Mucosa of stomach (tissue), 1 donor: ENCODE results near the gene AQP12A.
"Not testable (repeated sequence)": the region's sequence is repeated elsewhere in the genome, so short reads cannot be mapped to it uniquely, and the experiment has no call there.

Source experiments
- H3K27me3 ChIP-seq: one replicate; pipeline ENCODE4 v1.7.0; 2013; ENCODE audit warnings: mild to moderate bottlenecking, low read length; ENCODE audit not compliant: control insufficient read depth, insufficient read depth
- H3K36me3 ChIP-seq: one replicate; pipeline ENCODE4 v1.7.0; 2013; ENCODE audit warnings: low read length; ENCODE audit not compliant: control insufficient read depth, insufficient read depth
- H3K4me1 ChIP-seq: one replicate; pipeline ENCODE4 v1.7.0; 2013; ENCODE audit warnings: mild to moderate bottlenecking, low read length; ENCODE audit not compliant: control insufficient read depth, insufficient read depth
- H3K4me3 ChIP-seq: one replicate; pipeline ENCODE4 v1.7.0; 2013; ENCODE audit warnings: low read length
- H3K9ac ChIP-seq: one replicate; pipeline ENCODE4 v1.7.0; 2013; ENCODE audit warnings: mild to moderate bottlenecking, low read length, moderate library complexity
- H3K9me3 ChIP-seq: one replicate; pipeline ENCODE4 v1.7.0; 2013; ENCODE audit warnings: mild to moderate bottlenecking, low read length, moderate library complexity; ENCODE audit not compliant: control insufficient read depth
- donor health status: Pancreatic carcinoma.

The AQP12A gene

GRCh38 chr2:240691631-240692420, at the start of gene AQP12A:
Gene AQP12A, plus strand, starts transcription at chr2:240691866. Its CDS starts 48 bp downstream, at chr2:240691914.
- not testable (repeated sequence) for H3K36me3 ChIP-seq, H3K4me1 ChIP-seq, H3K4me3 ChIP-seq, H3K9me3 ChIP-seq, H3K27me3 ChIP-seq, H3K9ac ChIP-seq

- Histone ChIP-seq H3K4me1 (no peaks in the 10 kb centered on the region), H3K36me3 (no peaks in the 10 kb centered on the region), H3K4me3 (no peak overlapping the region), H3K9me3 (no peaks in the 10 kb centered on the region), H3K9ac (no peak overlapping the region), H3K27me3 (peaks cover 5% of the 10 kb centered on the region)
These were observed 49.4 kb upstream of the AQP12A start for GRCh38 chr2:240642061-240642805.

- H3K27me3 ChIP-seq, result peaks cover 10% of the 10 kb centered on the region
- H3K9me3 ChIP-seq, result no peaks in the 10 kb centered on the region
- H3K4me1 ChIP-seq, result no peaks in the 10 kb centered on the region
- H3K4me3 ChIP-seq, result no peak overlapping the region
- H3K36me3 ChIP-seq, result no peaks in the 10 kb centered on the region
- no peak overlapping the region for H3K9ac ChIP-seq
These were observed 48.9 kb upstream of the AQP12A start for GRCh38 chr2:240642806-240643092.

- H3K4me3 ChIP-seq, result no peak overlapping the region
- no peaks in the 10 kb centered on the region for H3K4me1 ChIP-seq
- H3K9me3 ChIP-seq, result no peaks in the 10 kb centered on the region
- H3K27me3 ChIP-seq, result peaks cover 11% of the 10 kb centered on the region
- no peak overlapping the region for H3K9ac ChIP-seq
- no peaks in the 10 kb centered on the region for H3K36me3 ChIP-seq
These were observed 48.4 kb upstream of the AQP12A start for GRCh38 chr2:240643093-240643810.

GRCh38 chr2:240643811-240644150, 47.9 kb upstream of the AQP12A start:
- no peak overlapping the region for H3K4me3 ChIP-seq
- H3K4me1 ChIP-seq, result no peaks in the 10 kb centered on the region
- no peak overlapping the region for H3K9ac ChIP-seq
- no peaks in the 10 kb centered on the region for H3K9me3 ChIP-seq
- H3K36me3 ChIP-seq, result no peaks in the 10 kb centered on the region
- peaks cover 16% of the 10 kb centered on the region for H3K27me3 ChIP-seq

GRCh38 chr2:240644171-240644651, 47.5 kb upstream of the AQP12A start:
- Histone ChIP-seq H3K27me3 (peaks cover 20% of the 10 kb centered on the region), H3K4me1 (no peaks in the 10 kb centered on the region), H3K4me3 (no peak overlapping the region), H3K36me3 (no peaks in the 10 kb centered on the region), H3K9me3 (no peaks in the 10 kb centered on the region), H3K9ac (no peak overlapping the region)

GRCh38 chr2:240644859-240645301, 46.8 kb upstream of the AQP12A start:
- no peaks in the 10 kb centered on the region for H3K9me3 ChIP-seq
- H3K4me3 ChIP-seq, result no peak overlapping the region
- H3K27me3 ChIP-seq, result peaks cover 24% of the 10 kb centered on the region
- no peaks in the 10 kb centered on the region for H3K36me3 ChIP-seq
- H3K4me1 ChIP-seq, result no peaks in the 10 kb centered on the region
- H3K9ac ChIP-seq, result no peak overlapping the region

GRCh38 chr2:240645346-240645745, 46.3 kb upstream of the AQP12A start:
- Histone ChIP-seq H3K9me3 (no peaks in the 10 kb centered on the region), H3K4me1 (no peaks in the 10 kb centered on the region), H3K27me3 (peaks cover 26% of the 10 kb centered on the region), H3K4me3 (no peak overlapping the region), H3K36me3 (no peaks in the 10 kb centered on the region), H3K9ac (no peak overlapping the region)

- no peak overlapping the region for H3K4me3 ChIP-seq
- H3K36me3 ChIP-seq, result no peaks in the 10 kb centered on the region
- peaks cover 31% of the 10 kb centered on the region for H3K27me3 ChIP-seq
- no peak overlapping the region for H3K9ac ChIP-seq
- no peaks in the 10 kb centered on the region for H3K9me3 ChIP-seq
- H3K4me1 ChIP-seq, result no peaks in the 10 kb centered on the region
These were observed 45.9 kb upstream of the AQP12A start for GRCh38 chr2:240645801-240646175.

GRCh38 chr2:240646176-240646899, 45.3 kb upstream of the AQP12A start:
- Histone ChIP-seq H3K36me3 (no peaks in the 10 kb centered on the region), H3K4me1 (no peaks in the 10 kb centered on the region), H3K9me3 (no peaks in the 10 kb centered on the region), H3K9ac (no peak overlapping the region), H3K27me3 (peaks cover 33% of the 10 kb centered on the region), H3K4me3 (no peak overlapping the region)

GRCh38 chr2:240646900-240647502, 44.7 kb upstream of the AQP12A start:
- H3K4me1 ChIP-seq, result no peaks in the 10 kb centered on the region
- no peak overlapping the region for H3K9ac ChIP-seq
- no peaks in the 10 kb centered on the region for H3K9me3 ChIP-seq
- no peak overlapping the region for H3K4me3 ChIP-seq
- H3K27me3 ChIP-seq, result peaks cover 33% of the 10 kb centered on the region
- H3K36me3 ChIP-seq, result no peaks in the 10 kb centered on the region
